HG03066 (cell line): ENCODE results near the gene SHANK1.

Source experiments
- ATAC-seq: cut with Tn5 transposase; IDR thresholded peaks from one replicate; pipeline ENCODE4 v1.9.1; 2021; ENCODE audit warnings: low read depth; ENCODE audit not compliant: unreplicated experiment

Gene SHANK1

GRCh38 chr19:50662651-50663481 is 56.7 kb downstream of the SHANK1 start:
- no peak for ATAC-seq

- no peak for ATAC-seq
Observed at GRCh38 chr19:50661766-50662650, 57.6 kb downstream of the SHANK1 start.

GRCh38 chr19:50661023-50661422 is 58.6 kb downstream of the SHANK1 start:
- ATAC-seq, result no peak

DNA sequence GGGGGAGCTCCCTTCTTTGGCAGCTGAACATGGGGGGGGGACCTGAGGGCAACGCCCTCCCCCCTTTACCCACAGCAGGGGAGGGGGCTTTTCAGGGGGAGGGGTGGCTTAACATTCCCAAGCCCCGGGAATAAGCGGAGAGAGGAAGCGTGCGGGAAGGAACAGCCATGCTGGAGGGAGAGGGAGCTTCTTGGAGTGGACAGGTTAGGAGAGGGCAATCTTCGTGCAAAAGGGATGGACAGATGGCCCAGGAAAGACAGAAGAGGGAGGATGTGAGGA is 59.6 kb downstream of the SHANK1 start:
- no peak for ATAC-seq

- no peak for ATAC-seq
Observed at GRCh38 chr19:50659318-50660087, 60.1 kb downstream of the SHANK1 start.

GRCh38 chr19:50658441-50659317 is 60.9 kb downstream of the SHANK1 start:
- ATAC-seq, result no peak

DNA sequence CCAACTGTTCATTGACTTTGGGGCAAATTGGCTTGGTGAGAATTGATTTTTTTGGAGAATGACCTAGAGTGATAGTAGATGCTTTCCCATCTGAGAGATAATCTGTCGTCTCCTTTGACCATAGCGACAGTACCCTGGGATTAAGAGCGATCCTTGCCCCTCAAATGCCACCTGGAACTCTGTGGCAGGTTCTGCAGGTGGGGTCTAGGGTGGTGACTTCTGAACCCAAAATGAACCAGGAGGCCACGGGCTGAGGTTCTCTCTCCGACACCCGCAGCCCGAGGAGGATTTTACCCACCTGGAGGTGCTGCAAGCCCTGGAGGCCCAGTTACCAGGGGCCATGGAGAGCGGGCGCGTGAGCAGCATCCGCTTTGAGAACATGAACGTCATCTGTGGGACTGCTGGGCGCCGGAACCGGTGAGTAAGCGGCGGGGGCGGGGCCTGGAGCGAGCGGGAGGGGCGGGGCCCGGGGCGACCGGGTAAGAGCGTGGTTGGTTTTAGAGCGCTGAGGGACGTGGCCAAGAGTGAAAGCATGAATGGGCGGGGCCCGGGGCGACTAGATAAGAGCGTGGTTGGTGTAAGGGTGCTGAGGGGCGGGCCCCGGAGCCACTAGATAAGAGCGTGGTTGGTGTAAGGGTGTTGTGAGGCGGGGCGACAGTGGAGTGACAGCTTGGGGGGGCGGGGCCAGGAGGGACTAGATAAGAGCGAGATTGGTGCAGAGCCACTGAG is 61.7 kb downstream of the SHANK1 start:
- peak; percentile 54 for ATAC-seq

GRCh38 chr19:50657222-50657669 is 62.4 kb downstream of the SHANK1 start:
- no peak for ATAC-seq

DNA sequence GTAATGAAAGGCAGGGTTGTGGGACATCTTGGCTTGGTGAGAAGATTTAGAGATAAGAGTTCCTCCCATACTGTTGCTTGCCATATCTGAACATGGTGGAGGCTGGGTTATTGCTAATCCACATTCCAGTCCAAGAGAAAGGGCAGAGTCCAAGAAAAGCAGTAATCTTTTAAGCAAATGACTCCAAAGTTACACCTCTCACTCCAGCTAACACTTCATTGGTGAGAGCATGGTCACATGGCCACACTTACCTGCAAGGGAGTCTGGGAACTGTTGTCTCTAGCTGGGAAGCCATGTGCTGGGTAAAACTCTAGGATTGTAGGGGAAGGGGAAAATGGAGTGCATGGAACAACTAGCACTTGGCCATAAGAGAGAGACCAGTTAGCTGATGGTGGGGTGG is 64.7 kb downstream of the SHANK1 start:
- ATAC-seq, result no peak

- ATAC-seq, result no peak
Observed at GRCh38 chr19:50652722-50653121, 66.9 kb downstream of the SHANK1 start.

DNA sequence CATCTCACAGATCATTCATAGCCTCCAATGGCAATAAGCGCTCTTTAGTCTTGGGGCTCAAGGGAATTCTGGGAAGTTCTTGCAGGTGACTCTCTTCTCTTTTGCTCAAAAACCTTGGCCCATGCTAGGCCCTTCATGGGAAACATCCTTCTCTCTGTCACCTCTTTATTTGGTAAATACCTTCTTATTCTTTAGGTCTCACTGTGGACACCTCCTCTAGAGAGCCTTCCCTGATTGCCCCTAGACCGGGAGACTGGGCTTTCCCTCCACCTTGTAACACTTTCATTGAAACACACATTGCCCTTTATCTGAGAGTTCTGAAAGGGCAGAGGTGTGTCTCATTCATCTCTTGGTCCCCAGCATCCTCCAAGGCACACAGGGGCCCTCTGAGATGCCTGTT is 68.4 kb downstream of the SHANK1 start:
- ATAC-seq, result no peak

DNA sequence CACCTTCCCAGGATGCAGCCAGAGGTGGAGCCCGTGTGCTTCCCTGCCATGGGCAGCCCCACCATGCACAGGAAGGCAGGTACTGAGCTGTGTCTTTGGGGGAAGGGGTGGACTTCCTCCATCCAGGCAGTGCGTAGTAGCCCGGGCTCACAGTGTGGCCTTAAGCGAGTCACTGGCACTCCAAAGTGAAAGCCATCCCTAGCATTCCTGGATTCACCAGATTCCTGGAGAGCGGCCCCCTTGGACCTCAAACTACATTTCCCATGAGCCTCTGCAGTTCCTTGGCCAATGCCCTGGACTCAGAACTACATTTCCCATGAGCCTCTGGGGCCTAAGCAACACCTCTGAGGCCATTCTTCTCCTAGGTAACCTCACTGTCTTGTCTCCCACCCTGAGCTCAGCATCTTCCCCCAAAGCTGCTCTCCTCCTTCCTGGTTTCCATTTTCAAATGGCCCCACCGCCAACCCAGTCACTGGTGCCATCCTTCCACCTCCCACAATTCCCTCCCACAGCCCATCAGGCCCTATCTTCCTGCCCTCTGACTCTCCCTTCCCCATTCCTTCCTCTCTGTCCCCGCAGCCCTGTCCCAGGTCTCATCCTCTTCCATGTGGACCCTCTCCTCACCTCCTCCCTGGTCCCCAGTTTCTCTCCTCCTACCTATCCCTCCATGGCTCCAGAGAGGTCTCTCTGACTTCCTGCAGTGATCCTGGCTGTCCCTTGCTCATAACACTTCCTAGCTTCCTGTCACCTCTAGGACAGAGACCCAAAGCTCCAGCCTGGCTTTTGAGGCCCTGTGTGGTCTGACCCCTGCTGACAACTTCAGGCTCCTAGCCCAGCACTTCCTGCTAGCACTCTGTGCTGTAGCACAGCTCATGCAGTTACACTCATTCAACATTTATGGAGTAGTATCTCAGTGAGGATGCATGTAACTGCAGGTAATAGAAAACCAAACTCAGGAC is 69.9 kb downstream of the SHANK1 start, which contains the start of gene C19orf81:
Gene C19orf81 (plus strand): TSS at position 13 of the 959 bp plus-strand sequence. CDS start 0 bp downstream, at position 13.
- no peak for ATAC-seq

DNA sequence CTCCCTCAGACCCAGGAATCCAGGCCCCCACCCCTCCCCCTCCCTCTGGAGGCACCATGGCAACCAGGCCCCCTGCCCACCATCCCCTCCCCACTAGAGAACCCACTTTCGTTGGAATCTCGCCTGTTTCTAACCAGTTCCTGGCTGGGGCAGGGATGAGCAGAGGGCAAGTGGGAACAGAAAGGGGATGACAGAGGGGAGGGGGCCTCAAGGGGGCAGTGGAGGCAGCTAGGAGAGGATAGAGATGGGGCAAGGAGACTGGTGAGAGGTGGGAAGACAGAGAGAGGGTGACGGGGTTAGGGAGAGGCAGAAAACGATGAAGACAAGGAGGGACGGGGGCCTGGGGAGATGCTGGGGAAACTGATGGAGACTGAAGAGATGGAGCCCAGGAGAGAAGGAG is 70.9 kb downstream of the SHANK1 start:
- ATAC-seq, result no peak

DNA sequence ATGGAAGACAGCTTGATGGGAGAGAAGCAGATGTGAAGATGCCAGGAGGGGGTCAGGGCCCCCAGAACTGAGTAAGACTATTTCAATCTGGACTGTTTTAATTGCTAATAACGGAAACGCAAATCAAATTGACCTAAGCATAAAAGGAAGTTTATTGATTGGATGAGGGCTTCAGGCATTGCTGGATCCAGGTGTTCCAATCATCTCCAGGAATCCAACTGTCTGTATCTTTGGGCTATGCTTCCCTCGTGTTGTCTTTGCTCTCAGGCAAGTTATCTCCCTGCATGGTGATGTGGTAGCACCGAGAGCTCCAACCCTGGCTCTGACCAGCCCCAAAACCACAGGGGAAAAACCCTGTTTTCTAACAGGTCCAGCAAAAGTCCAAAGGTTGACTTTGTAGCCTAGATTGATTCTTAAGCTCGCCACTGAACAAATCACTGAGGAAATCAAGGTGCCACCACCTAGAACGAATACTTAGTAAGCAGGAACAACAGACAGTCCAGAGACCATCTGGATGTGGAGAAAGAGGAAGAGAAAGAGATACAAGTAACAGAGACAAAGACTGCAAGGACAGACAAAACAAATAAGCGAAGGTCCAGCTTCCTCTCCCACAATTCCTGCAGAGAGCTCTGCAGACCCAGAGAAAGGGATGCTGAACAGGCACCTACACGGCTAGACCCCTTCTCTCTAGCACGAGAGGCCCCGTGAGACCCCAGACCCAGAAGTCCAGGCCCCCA is 71.6 kb downstream of the SHANK1 start:
- ATAC-seq, result no peak

- ATAC-seq, result no peak
Observed at GRCh38 chr19:50646074-50646807, 73.4 kb downstream of the SHANK1 start.

- no peak for ATAC-seq
Observed at GRCh38 chr19:50645107-50645506, 74.5 kb downstream of the SHANK1 start.
